Measurements from ENCODE around the gene CREB5. TPM values are rescaled to one million over a fixed set of nuclear protein-coding genes. Genes with fewer than 3 reads are reported as not detected.

The CREB5 gene
- total and polyA plus RNA-seq, 2 donors (not counting 3 experiments of a cell fraction or from before 2014, with no cell fraction given), result 19.6 to 28.4 TPM

DNA sequence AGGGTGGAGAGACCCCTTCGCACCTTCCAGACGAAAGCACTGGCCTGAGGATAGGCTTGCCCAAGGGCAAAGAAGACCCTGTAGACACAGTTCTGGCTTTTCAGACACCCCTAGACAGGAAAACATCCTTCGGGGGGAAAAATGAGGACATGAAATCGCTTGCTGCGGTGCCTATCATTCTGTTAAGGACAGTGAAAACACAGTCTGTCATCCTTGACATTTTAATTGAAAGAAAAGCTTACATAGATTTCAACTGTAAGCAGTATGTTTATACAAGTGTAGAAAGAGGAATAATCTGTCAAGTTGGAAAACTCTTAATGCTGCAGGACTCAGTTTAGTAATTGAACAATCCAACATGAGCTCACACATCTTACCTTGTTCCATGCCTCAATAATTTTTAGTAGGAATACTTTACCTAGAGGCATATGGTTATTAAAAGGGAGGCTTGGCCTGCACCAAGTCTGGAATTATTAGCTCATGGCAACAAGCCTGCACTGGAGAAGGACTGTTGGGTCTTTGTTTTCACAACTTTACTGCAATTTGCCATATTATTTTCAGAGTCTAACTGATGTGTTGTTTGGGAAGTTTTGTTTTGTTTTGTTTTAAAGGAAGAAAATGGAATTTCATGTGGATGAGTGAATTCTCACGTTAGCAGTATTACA is 302.3 kb downstream of the CREB5 start:
- Histone ChIP-seq H2AFZ (ENCODE audit: low read depth, low read length) (no peak overlapping the region), H3K4me1 (ENCODE audit: control insufficient read depth, extremely low read depth, insufficient read depth, low read length) (peaks cover 6% of the 10 kb centered on the region), H3K9me3 (replicated peaks; ENCODE audit: control insufficient read depth, insufficient read depth, low read length) (no peaks in the 10 kb centered on the region), H3K27me3 (ENCODE audit: control insufficient read depth in 2 of 2, insufficient read depth in 2 of 2, low read length in 2 of 2) (no peaks in the 10 kb centered on the region), H3K27ac (ENCODE audit: insufficient read depth, low read depth, low read length) (no peak overlapping the region), H3K36me3 (ENCODE audit: control insufficient read depth in 2 of 2, extremely low read depth in 1 of 2, insufficient read depth in 2 of 2, low read length in 2 of 2) (peaks cover 0 to 2% of the 10 kb centered on the region in 2 experiments), H4K20me1 (replicated peaks; ENCODE audit: control insufficient read depth, extremely low read depth, insufficient read depth, low read length) (no peaks in the 10 kb centered on the region), H3K4me3 (replicated peaks in 1 of 3; ENCODE audit: insufficient read depth in 1 of 3, low read depth in 1 of 3, low read length in 3 of 3) (no peak overlapping the region), H3K4me2 (ENCODE audit: insufficient read depth, low read length) (no peak overlapping the region), H3K9me1 (replicated peaks; ENCODE audit: control insufficient read depth, extremely low read depth, insufficient read depth, low read length) (no peaks in the 10 kb centered on the region), H3K9ac (replicated peaks; ENCODE audit: extremely low read depth, insufficient read depth, low read length) (no peak overlapping the region), H3K79me2 (ENCODE audit: control insufficient read depth, insufficient read depth, low read length) (no peaks in the 10 kb centered on the region)
- intact Hi-C loops (cut with micrococcal nuclease) (no loop called here), dilution Hi-C loops (cut with MboI; ENCODE audit: extremely low pct_ligation_motif_present, low sequenced_read_pairs) (no loop called here)
- DNase-seq (ENCODE audit: low read depth, low spot score) (no peak), FAIRE-seq (no peak)
- no TSS peak for BruUV-seq (replicated peaks)
- ChIA-PET POLR2A (no interaction called here), CTCF (no interaction called here)
- TF ChIP-seq GATA2 (IDR thresholded peaks at IDR 0.05; ENCODE audit: insufficient read depth, insufficient read length, low read depth, low read length) (no peak), POLR2AphosphoS5 (IDR thresholded peaks at IDR 0.05; ENCODE audit: insufficient read depth, low read depth, low read length) (no peak), MYC (IDR thresholded peaks at IDR 0.05; ENCODE audit: low read depth, low read length) (no peak), JUN (IDR thresholded peaks at IDR 0.05; ENCODE audit: borderline replicate concordance, insufficient read depth, insufficient read length, low read depth) (no peak), EZH2 (IDR thresholded peaks at IDR 0.05; ENCODE audit: borderline replicate concordance, low read depth, low read length, severe bottlenecking) (no peak), POLR2A (IDR thresholded peaks at IDR 0.05; ENCODE audit: low read depth, low read length) (no peak), FOS (IDR thresholded peaks at IDR 0.05; ENCODE audit: borderline replicate concordance, insufficient read depth, low read length) (no peak)
- TF ChIP-seq, protein P1, sequence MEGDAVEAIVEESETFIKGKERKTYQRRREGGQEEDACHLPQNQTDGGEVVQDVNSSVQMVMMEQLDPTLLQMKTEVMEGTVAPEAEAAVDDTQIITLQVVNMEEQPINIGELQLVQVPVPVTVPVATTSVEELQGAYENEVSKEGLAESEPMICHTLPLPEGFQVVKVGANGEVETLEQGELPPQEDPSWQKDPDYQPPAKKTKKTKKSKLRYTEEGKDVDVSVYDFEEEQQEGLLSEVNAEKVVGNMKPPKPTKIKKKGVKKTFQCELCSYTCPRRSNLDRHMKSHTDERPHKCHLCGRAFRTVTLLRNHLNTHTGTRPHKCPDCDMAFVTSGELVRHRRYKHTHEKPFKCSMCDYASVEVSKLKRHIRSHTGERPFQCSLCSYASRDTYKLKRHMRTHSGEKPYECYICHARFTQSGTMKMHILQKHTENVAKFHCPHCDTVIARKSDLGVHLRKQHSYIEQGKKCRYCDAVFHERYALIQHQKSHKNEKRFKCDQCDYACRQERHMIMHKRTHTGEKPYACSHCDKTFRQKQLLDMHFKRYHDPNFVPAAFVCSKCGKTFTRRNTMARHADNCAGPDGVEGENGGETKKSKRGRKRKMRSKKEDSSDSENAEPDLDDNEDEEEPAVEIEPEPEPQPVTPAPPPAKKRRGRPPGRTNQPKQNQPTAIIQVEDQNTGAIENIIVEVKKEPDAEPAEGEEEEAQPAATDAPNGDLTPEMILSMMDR (IDR thresholded peaks at IDR 0.05; ENCODE audit: extremely low read depth in 1 of 2, insufficient read depth in 1 of 2, low read depth in 1 of 2, low read length in 2 of 2), result no peak
- TF ChIP-seq, protein P2, sequence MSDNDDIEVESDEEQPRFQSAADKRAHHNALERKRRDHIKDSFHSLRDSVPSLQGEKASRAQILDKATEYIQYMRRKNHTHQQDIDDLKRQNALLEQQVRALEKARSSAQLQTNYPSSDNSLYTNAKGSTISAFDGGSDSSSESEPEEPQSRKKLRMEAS (IDR thresholded peaks at IDR 0.05; ENCODE audit: insufficient read depth, insufficient read length), result no peak

Data from endothelial cell of umbilical vein (primary cell).